Measurements from ENCODE around the gene ANKRD2.

DNA sequence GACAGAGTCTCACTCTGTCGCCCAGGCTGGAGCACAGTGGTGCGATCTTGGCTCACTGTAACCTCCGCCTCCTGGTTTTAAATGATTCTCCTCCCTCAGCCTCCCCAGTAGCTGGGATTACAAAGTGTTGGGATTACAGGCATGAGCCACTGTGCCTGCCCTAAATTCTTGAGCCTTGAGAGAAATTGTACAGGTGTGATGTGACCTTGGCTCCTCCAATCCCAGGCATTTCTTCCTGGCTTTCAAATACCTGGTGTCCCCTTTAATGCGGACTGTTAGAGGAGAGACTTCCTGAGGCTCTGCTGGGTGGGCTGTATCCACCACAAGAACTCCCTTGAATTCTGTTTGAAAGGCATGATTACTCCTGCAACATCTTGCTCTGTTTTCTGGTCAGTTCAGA, 45.7 kb downstream of the ANKRD2 start:
- TF ChIP-seq POLR2A (IDR thresholded peaks at IDR 0.05; ENCODE audit: low read depth, low read length) (no peak), POLR2AphosphoS5 (IDR thresholded peaks at IDR 0.05; ENCODE audit: insufficient read depth, low read depth, low read length) (no peak), GATA2 (IDR thresholded peaks at IDR 0.05; ENCODE audit: insufficient read depth, insufficient read length, low read depth, low read length) (no peak), JUN (IDR thresholded peaks at IDR 0.05; ENCODE audit: borderline replicate concordance, insufficient read depth, insufficient read length, low read depth) (no peak), MYC (IDR thresholded peaks at IDR 0.05; ENCODE audit: low read depth, low read length) (no peak)
- TF ChIP-seq, protein P1, sequence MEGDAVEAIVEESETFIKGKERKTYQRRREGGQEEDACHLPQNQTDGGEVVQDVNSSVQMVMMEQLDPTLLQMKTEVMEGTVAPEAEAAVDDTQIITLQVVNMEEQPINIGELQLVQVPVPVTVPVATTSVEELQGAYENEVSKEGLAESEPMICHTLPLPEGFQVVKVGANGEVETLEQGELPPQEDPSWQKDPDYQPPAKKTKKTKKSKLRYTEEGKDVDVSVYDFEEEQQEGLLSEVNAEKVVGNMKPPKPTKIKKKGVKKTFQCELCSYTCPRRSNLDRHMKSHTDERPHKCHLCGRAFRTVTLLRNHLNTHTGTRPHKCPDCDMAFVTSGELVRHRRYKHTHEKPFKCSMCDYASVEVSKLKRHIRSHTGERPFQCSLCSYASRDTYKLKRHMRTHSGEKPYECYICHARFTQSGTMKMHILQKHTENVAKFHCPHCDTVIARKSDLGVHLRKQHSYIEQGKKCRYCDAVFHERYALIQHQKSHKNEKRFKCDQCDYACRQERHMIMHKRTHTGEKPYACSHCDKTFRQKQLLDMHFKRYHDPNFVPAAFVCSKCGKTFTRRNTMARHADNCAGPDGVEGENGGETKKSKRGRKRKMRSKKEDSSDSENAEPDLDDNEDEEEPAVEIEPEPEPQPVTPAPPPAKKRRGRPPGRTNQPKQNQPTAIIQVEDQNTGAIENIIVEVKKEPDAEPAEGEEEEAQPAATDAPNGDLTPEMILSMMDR (IDR thresholded peaks at IDR 0.05; ENCODE audit: extremely low read depth in 1 of 2, insufficient read depth in 1 of 2, low read depth in 1 of 2, low read length in 2 of 2), result no peak
- TF ChIP-seq, protein P2, sequence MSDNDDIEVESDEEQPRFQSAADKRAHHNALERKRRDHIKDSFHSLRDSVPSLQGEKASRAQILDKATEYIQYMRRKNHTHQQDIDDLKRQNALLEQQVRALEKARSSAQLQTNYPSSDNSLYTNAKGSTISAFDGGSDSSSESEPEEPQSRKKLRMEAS (IDR thresholded peaks at IDR 0.05; ENCODE audit: insufficient read depth, insufficient read length), result no peak

Measured in endothelial cell of umbilical vein (primary cell).